ENCODE results near the gene MMEL1. TPM values are rescaled to one million over a fixed set of nuclear protein-coding genes. Genes with fewer than 3 reads are reported as not detected.

MMEL1 gene
- total and polyA plus RNA-seq, 2 donors (not counting 1 experiment from before 2014, with no cell fraction given), result 0.33 to 0.60 TPM

DNA sequence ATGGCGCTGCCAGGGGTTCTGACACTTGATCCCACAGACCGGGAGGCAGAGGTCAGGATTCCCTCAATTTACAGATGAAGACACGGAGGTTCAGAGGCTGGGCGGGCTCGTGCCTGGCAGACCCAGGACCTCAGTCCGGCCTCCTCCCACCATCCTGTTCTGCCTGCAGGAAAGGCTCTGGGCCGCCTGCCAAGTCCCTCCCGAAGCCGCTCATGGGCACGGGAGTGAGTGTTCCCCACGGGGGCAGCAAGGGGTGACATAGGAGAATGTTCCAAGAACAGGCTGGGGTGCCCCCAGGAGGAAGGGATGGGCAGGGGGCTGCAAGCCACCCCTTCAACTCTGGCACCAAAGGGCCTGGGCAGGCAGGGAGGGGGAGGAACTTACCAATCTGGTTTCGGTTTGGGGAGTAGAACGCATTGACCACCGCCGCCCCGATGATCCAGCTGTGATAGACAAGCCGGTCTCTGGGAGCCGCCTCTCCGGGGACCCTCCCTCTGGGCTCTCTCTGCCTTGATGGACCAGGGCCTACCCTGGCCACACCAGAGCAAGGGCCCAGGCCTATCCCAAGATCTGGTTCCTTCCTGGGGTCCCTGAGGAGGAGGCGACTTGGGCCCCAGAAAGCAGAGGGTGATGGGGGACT lies 38.7 kb downstream of the MMEL1 start:
- peak; percentile 13 to 37 for DNase-seq (ENCODE audit: low read depth in 2 of 2)
- Histone ChIP-seq H3K9ac (ENCODE audit: insufficient read depth, low read length) (no peak overlapping the region), H3K36me3 (ENCODE audit: control insufficient read depth, insufficient read depth, low read length) (no peaks in the 10 kb centered on the region), H3K27ac (ENCODE audit: insufficient read depth, low read length) (no peak overlapping the region), H3K27me3 (ENCODE audit: control insufficient read depth, insufficient read depth, low read length) (no peaks in the 10 kb centered on the region), H3K4me2 (ENCODE audit: extremely low read depth, insufficient read depth, low read length) (peak overlapping the region; percentile 63), H4K20me1 (ENCODE audit: control insufficient read depth, extremely low read depth, insufficient read depth, low read length) (no peaks in the 10 kb centered on the region), H3K4me3 (replicated peaks in 1 of 4; ENCODE audit: control extremely low read depth in 1 of 4, insufficient read depth in 1 of 4, low read depth in 3 of 4, low read length in 4 of 4) (peak overlapping the region in 1 of 4 experiments; percentile 6), H3K79me2 (ENCODE audit: control insufficient read depth, insufficient read depth, low read length) (no peaks in the 10 kb centered on the region), H3K4me1 (ENCODE audit: control insufficient read depth, extremely low read depth, insufficient read depth, low read length) (peaks cover 3% of the 10 kb centered on the region), H3K9me3 (ENCODE audit: control insufficient read depth, insufficient read depth, low read depth, low read length) (no peaks in the 10 kb centered on the region), H2AFZ (ENCODE audit: low read length) (peak overlapping the region; percentile 53)
- no peak for TF ChIP-seq CTCF (conservative IDR thresholded peaks at IDR 0.05 in 1 of 2, IDR thresholded peaks at IDR 0.05 in 1 of 2; ENCODE audit: low read depth in 1 of 2, low read length in 2 of 2)
- no peak for TF ChIP-seq EZH2 (IDR thresholded peaks at IDR 0.05; ENCODE audit: low read length, missing control alignments)

- no peaks in the 10 kb centered on the region for H3K27me3 ChIP-seq (ENCODE audit: control insufficient read depth, insufficient read depth, low read length)
- no peaks in the 10 kb centered on the region for H3K36me3 ChIP-seq (ENCODE audit: control insufficient read depth, insufficient read depth, low read length)
- peaks cover 3% of the 10 kb centered on the region for H3K4me1 ChIP-seq (ENCODE audit: control insufficient read depth, extremely low read depth, insufficient read depth, low read length)
- H3K9ac ChIP-seq (ENCODE audit: insufficient read depth, low read length), result no peak overlapping the region
- H3K79me2 ChIP-seq (ENCODE audit: control insufficient read depth, insufficient read depth, low read length), result no peaks in the 10 kb centered on the region
- H3K4me3 ChIP-seq (replicated peaks in 1 of 4; ENCODE audit: control extremely low read depth in 1 of 4, insufficient read depth in 1 of 4, low read depth in 3 of 4, low read length in 4 of 4), result no peak overlapping the region
- no peaks in the 10 kb centered on the region for H4K20me1 ChIP-seq (ENCODE audit: control insufficient read depth, extremely low read depth, insufficient read depth, low read length)
- H2AFZ ChIP-seq (ENCODE audit: low read length), result no peak overlapping the region
- no peak for DNase-seq (ENCODE audit: low read depth in 2 of 2)
- no peak overlapping the region for H3K4me2 ChIP-seq (ENCODE audit: extremely low read depth, insufficient read depth, low read length)
- TF ChIP-seq EZH2 (IDR thresholded peaks at IDR 0.05; ENCODE audit: low read length, missing control alignments) (no peak), CTCF (conservative IDR thresholded peaks at IDR 0.05 in 1 of 2, IDR thresholded peaks at IDR 0.05 in 1 of 2; ENCODE audit: low read depth in 1 of 2, low read length in 2 of 2) (no peak)
- no peak overlapping the region for H3K27ac ChIP-seq (ENCODE audit: insufficient read depth, low read length)
- H3K9me3 ChIP-seq (ENCODE audit: control insufficient read depth, insufficient read depth, low read depth, low read length), result no peaks in the 10 kb centered on the region
Observed at GRCh38 chr1:2593251-2593878, 39.5 kb downstream of the MMEL1 start.

DNA sequence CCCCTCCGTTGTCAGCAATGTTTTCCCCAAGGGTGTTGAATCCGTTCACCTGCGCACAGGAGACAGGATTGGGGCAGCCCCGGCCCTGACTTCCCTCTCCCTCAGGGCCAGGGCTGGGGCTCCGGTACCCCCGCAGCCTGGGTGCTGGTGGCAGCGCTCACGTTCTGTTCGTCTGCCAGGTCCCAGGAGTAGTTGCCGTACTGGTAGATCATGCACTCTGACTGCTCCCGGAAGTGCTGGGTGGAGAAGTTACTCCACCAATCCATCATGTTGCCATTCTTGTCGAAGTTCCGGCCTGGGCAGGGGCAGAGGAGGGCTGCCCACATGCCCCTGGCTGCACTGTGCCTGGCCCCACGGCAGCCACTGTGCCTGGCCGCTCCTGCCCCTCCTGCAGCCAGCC lies 40.1 kb downstream of the MMEL1 start:
- no peak overlapping the region for H2AFZ ChIP-seq (ENCODE audit: low read length)
- peaks cover 4% of the 10 kb centered on the region for H3K4me1 ChIP-seq (ENCODE audit: control insufficient read depth, extremely low read depth, insufficient read depth, low read length)
- no peak overlapping the region for H3K9ac ChIP-seq (ENCODE audit: insufficient read depth, low read length)
- no peaks in the 10 kb centered on the region for H3K36me3 ChIP-seq (ENCODE audit: control insufficient read depth, insufficient read depth, low read length)
- H4K20me1 ChIP-seq (ENCODE audit: control insufficient read depth, extremely low read depth, insufficient read depth, low read length), result no peaks in the 10 kb centered on the region
- no peak for DNase-seq (ENCODE audit: low read depth in 2 of 2)
- no peak overlapping the region for H3K27ac ChIP-seq (ENCODE audit: insufficient read depth, low read length)
- H3K9me3 ChIP-seq (ENCODE audit: control insufficient read depth, insufficient read depth, low read depth, low read length), result no peaks in the 10 kb centered on the region
- H3K4me2 ChIP-seq (ENCODE audit: extremely low read depth, insufficient read depth, low read length), result no peak overlapping the region
- no peak for TF ChIP-seq CTCF (conservative IDR thresholded peaks at IDR 0.05 in 1 of 2, IDR thresholded peaks at IDR 0.05 in 1 of 2; ENCODE audit: low read depth in 1 of 2, low read length in 2 of 2)
- no peak for TF ChIP-seq EZH2 (IDR thresholded peaks at IDR 0.05; ENCODE audit: low read length, missing control alignments)
- H3K27me3 ChIP-seq (ENCODE audit: control insufficient read depth, insufficient read depth, low read length), result no peaks in the 10 kb centered on the region
- H3K4me3 ChIP-seq (replicated peaks in 1 of 4; ENCODE audit: control extremely low read depth in 1 of 4, insufficient read depth in 1 of 4, low read depth in 3 of 4, low read length in 4 of 4), result no peak overlapping the region
- H3K79me2 ChIP-seq (ENCODE audit: control insufficient read depth, insufficient read depth, low read length), result no peaks in the 10 kb centered on the region

All from fibroblast of lung (primary cell).